ENCODE results near the gene HTR2A. TPM values are rescaled to one million over a fixed set of nuclear protein-coding genes. Genes with fewer than 3 reads are reported as not detected.
A peak's percentile ranks its signal among the peaks of the same experiment; 100 is the strongest.

The HTR2A gene
- total RNA-seq, 1 experiment from 2014 or later: not detected

DNA sequence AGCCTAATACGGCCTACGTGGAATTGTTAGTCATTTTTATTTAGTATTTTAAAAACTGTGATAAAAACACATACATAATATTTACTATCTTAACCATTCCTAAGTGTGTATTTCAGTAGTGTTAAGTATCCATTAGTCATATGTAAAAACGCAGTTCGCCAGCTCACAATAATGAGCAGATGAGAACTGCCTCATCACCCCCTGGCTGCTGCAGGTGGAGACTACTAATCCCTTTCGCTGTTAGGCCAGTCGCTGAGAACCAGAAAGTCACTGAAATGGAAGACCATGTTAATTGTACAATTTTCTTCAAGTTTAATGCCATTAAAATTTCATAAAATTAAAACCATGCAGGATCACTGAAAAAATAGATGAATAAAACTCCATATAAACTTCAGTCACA is 101.5 kb downstream of the HTR2A start:
- no peak for DNase-seq
- CTCF ChIA-PET: no interaction called here
- H3K9me3 Mint-ChIP-seq (ENCODE audit: low read depth, unreplicated experiment): no peaks in the 10 kb centered on the region
- H3K36me3 Mint-ChIP-seq (ENCODE audit: insufficient read depth, unreplicated experiment): peaks cover 19% of the 10 kb centered on the region
- no peaks in the 10 kb centered on the region for H3K27me3 Mint-ChIP-seq (ENCODE audit: unreplicated experiment)
- peak overlapping the region; percentile 87 for H3K4me3 Mint-ChIP-seq (ENCODE audit: low read depth, unreplicated experiment)
- no TSS peak for BruUV-seq (replicated peaks)
- intact Hi-C loops (cut with micrococcal nuclease; ENCODE audit: unreplicated experiment): no loop called here
- H3K27ac Mint-ChIP-seq (ENCODE audit: unreplicated experiment): no peak overlapping the region
- TF ChIP-seq, protein P1, sequence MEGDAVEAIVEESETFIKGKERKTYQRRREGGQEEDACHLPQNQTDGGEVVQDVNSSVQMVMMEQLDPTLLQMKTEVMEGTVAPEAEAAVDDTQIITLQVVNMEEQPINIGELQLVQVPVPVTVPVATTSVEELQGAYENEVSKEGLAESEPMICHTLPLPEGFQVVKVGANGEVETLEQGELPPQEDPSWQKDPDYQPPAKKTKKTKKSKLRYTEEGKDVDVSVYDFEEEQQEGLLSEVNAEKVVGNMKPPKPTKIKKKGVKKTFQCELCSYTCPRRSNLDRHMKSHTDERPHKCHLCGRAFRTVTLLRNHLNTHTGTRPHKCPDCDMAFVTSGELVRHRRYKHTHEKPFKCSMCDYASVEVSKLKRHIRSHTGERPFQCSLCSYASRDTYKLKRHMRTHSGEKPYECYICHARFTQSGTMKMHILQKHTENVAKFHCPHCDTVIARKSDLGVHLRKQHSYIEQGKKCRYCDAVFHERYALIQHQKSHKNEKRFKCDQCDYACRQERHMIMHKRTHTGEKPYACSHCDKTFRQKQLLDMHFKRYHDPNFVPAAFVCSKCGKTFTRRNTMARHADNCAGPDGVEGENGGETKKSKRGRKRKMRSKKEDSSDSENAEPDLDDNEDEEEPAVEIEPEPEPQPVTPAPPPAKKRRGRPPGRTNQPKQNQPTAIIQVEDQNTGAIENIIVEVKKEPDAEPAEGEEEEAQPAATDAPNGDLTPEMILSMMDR (IDR thresholded peaks at IDR 0.05; ENCODE audit: unreplicated experiment): no peak
- H3K4me1 Mint-ChIP-seq (ENCODE audit: low read depth, unreplicated experiment): peaks cover 30% of the 10 kb centered on the region

DNA sequence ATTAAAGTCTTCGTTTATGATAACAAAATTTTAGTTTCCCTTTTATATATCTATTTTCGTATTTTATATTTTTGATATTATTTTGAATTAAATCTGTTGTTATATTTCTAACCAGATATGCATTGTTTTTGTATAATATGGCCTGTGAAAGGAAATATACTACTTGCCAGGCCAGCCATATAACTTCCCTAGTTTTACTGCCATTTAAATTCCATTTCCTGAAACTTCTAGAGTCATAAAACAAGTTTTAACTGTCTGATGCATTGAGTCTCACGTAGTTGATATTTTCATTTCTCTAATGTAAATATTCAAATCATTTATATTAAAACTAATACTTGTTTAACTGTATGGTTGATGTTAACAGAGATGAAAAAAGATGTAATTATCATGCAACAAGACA is 113.3 kb downstream of the HTR2A start:
- Mint-ChIP-seq H3K36me3 (ENCODE audit: insufficient read depth, unreplicated experiment) (no peaks in the 10 kb centered on the region), H3K27ac (ENCODE audit: unreplicated experiment) (no peak overlapping the region), H3K27me3 (ENCODE audit: unreplicated experiment) (no peaks in the 10 kb centered on the region), H3K4me3 (ENCODE audit: low read depth, unreplicated experiment) (no peak overlapping the region), H3K4me1 (ENCODE audit: low read depth, unreplicated experiment) (no peaks in the 10 kb centered on the region), H3K9me3 (ENCODE audit: low read depth, unreplicated experiment) (no peaks in the 10 kb centered on the region)
- intact Hi-C loops (cut with micrococcal nuclease; ENCODE audit: unreplicated experiment): no loop called here
- TF ChIP-seq, protein P1 (IDR thresholded peaks at IDR 0.05; ENCODE audit: unreplicated experiment): no peak
- DNase-seq: no peak
- BruUV-seq (replicated peaks): no TSS peak
- CTCF ChIA-PET: no interaction called here

DNA sequence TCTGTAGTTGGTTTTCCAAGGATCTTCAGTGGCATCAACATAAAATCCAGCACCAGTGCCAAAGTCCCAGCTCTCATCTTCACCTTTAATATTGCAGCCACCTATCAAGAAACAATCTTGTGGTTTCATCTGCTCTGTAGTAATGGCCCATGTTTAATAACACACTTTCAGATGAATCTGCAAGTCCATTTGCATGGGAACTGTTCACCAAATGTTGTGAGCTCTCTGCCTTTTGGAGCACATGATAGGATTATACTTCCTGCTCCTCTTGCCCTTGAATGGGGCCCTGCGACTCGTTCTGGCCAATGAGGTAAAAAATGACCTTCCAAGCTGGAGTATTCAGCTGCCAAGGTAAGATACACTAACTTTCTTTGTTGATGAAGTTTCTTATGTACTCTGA is 114.2 kb downstream of the HTR2A start:
- BruUV-seq (replicated peaks): no TSS peak
- Mint-ChIP-seq H3K4me1 (ENCODE audit: low read depth, unreplicated experiment) (no peaks in the 10 kb centered on the region), H3K27me3 (ENCODE audit: unreplicated experiment) (no peaks in the 10 kb centered on the region), H3K27ac (ENCODE audit: unreplicated experiment) (no peak overlapping the region), H3K9me3 (ENCODE audit: low read depth, unreplicated experiment) (no peaks in the 10 kb centered on the region), H3K36me3 (ENCODE audit: insufficient read depth, unreplicated experiment) (peaks cover 4% of the 10 kb centered on the region), H3K4me3 (ENCODE audit: low read depth, unreplicated experiment) (no peak overlapping the region)
- TF ChIP-seq, protein P1 (IDR thresholded peaks at IDR 0.05; ENCODE audit: unreplicated experiment): no peak
- no peak for DNase-seq
- intact Hi-C loops (cut with micrococcal nuclease; ENCODE audit: unreplicated experiment): no loop called here
- CTCF ChIA-PET: no interaction called here

DNA sequence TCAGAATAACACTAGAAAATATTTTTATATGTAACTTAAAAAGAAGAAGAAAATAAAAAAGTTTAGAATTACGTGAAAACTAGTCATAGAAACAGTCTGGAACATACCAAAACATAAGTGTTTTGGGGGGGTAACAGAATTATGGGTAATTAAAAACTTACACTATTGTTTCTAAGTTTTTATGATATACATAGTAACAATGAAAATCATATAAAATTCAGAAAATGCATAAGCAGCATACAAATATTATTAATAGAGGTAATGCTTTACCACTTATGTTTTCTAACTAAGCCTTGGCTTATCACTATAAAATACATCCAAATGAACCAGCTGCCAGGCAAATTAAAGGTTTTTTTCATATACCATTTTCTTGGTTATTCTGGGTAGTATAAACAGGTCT is 114.8 kb downstream of the HTR2A start:
- H3K4me3 Mint-ChIP-seq (ENCODE audit: low read depth, unreplicated experiment): no peak overlapping the region

More for the DNA sequence above, 114.8 kb downstream of the HTR2A start:
- Mint-ChIP-seq H3K36me3 (ENCODE audit: insufficient read depth, unreplicated experiment) (peaks cover 4% of the 10 kb centered on the region), H3K4me1 (ENCODE audit: low read depth, unreplicated experiment) (no peaks in the 10 kb centered on the region), H3K27me3 (ENCODE audit: unreplicated experiment) (no peaks in the 10 kb centered on the region), H3K27ac (ENCODE audit: unreplicated experiment) (no peak overlapping the region), H3K9me3 (ENCODE audit: low read depth, unreplicated experiment) (no peaks in the 10 kb centered on the region)
- DNase-seq: no peak
- no TSS peak for BruUV-seq (replicated peaks)
- CTCF ChIA-PET: no interaction called here
- TF ChIP-seq, protein P1 (IDR thresholded peaks at IDR 0.05; ENCODE audit: unreplicated experiment): no peak
- intact Hi-C loops (cut with micrococcal nuclease; ENCODE audit: unreplicated experiment): no loop called here

Other genes starting within 250 kb of the HTR2A start
- gene ESD, start 99.9 kb downstream of the HTR2A start, total RNA-seq (2022): 65.2 and 71.6 TPM in 2 replicates